Muscle layer of duodenum (tissue), 2 donors: Measurements from ENCODE around the gene EFCAB6.

Experiments used
- H3K27ac ChIP-seq: one replicate; pipeline ENCODE4 v1.7.0; 2013; ENCODE audit warnings: mild to moderate bottlenecking, low read length
- H3K27me3 ChIP-seq: one replicate; pipeline ENCODE4 v1.7.0; 2013; ENCODE audit warnings: low read depth, mild to moderate bottlenecking, control low read depth, low read length
- H3K36me3 ChIP-seq, 2 donors: one replicate each; pipeline ENCODE4 v1.7.0; 2013; ENCODE audit warnings: low read length in 2 of 2, control low read depth in 1 of 2, mild to moderate bottlenecking in 1 of 2; ENCODE audit not compliant: insufficient read depth in 2 of 2, control insufficient read depth in 1 of 2
- H3K4me1 ChIP-seq, 2 donors: one replicate each; pipeline ENCODE4 v1.7.0; 2013; ENCODE audit warnings: low read length in 2 of 2, mild to moderate bottlenecking in 2 of 2, control low read depth in 1 of 2, moderate library complexity in 1 of 2; ENCODE audit not compliant: insufficient read depth in 2 of 2, control insufficient read depth in 1 of 2
- H3K4me3 ChIP-seq, 2 donors: one replicate each; pipeline ENCODE4 v1.7.0; 2013; ENCODE audit warnings: low read length in 2 of 2, low read depth in 1 of 2, mild to moderate bottlenecking in 1 of 2
- H3K9me3 ChIP-seq, 2 donors: one replicate each; pipeline ENCODE4 v1.7.0; 2013; ENCODE audit warnings: low read length in 2 of 2, control low read depth in 1 of 2, mild to moderate bottlenecking in 1 of 2; ENCODE audit not compliant: control insufficient read depth in 1 of 2
- donor health status: healthy.

The EFCAB6 gene

GRCh38 chr22:43501878-43502277 is 310.2 kb downstream of the EFCAB6 start:
- peaks cover 0 to 8% of the 10 kb centered on the region in 2 donors for H3K9me3 ChIP-seq
- H3K27ac ChIP-seq = no peak overlapping the region
- H3K4me3 ChIP-seq = no peak overlapping the region
- no peaks in the 10 kb centered on the region for H3K4me1 ChIP-seq
- no peaks in the 10 kb centered on the region for H3K27me3 ChIP-seq
- no peaks in the 10 kb centered on the region for H3K36me3 ChIP-seq

- no peaks in the 10 kb centered on the region for H3K27me3 ChIP-seq
- no peaks in the 10 kb centered on the region for H3K36me3 ChIP-seq
- H3K27ac ChIP-seq = no peak overlapping the region
- H3K4me3 ChIP-seq = no peak overlapping the region
- H3K4me1 ChIP-seq = no peaks in the 10 kb centered on the region
- H3K9me3 ChIP-seq = peaks cover 0 to 8% of the 10 kb centered on the region in 2 donors
Measured at GRCh38 chr22:43500792-43501785, 311.0 kb downstream of the EFCAB6 start.

- H3K9me3 ChIP-seq = peaks cover 0 to 3% of the 10 kb centered on the region in 2 donors
- H3K36me3 ChIP-seq = no peaks in the 10 kb centered on the region
- no peaks in the 10 kb centered on the region for H3K27me3 ChIP-seq
- H3K4me1 ChIP-seq = no peaks in the 10 kb centered on the region
- no peak overlapping the region for H3K27ac ChIP-seq
- H3K4me3 ChIP-seq = no peak overlapping the region
Measured at GRCh38 chr22:43498856-43499253, 313.2 kb downstream of the EFCAB6 start.

- Histone ChIP-seq H3K4me3 (no peak overlapping the region), H3K4me1 (no peaks in the 10 kb centered on the region), H3K9me3 (peaks cover 0 to 3% of the 10 kb centered on the region in 2 donors), H3K27me3 (no peaks in the 10 kb centered on the region), H3K27ac (no peak overlapping the region), H3K36me3 (no peaks in the 10 kb centered on the region)
Measured at GRCh38 chr22:43497956-43498855, 313.9 kb downstream of the EFCAB6 start.

- Histone ChIP-seq H3K27ac (no peak overlapping the region), H3K36me3 (no peaks in the 10 kb centered on the region), H3K4me3 (no peak overlapping the region), H3K4me1 (no peaks in the 10 kb centered on the region), H3K27me3 (no peaks in the 10 kb centered on the region), H3K9me3 (peaks cover 0 to 3% of the 10 kb centered on the region in 2 donors)
Measured at GRCh38 chr22:43493297-43493696, 318.8 kb downstream of the EFCAB6 start.

GRCh38 chr22:43491737-43492136 is 320.4 kb downstream of the EFCAB6 start:
- H3K36me3 ChIP-seq = no peaks in the 10 kb centered on the region

GRCh38 chr22:43491177-43491576 is 320.9 kb downstream of the EFCAB6 start:
- Histone ChIP-seq H3K4me1 (no peaks in the 10 kb centered on the region), H3K27me3 (no peaks in the 10 kb centered on the region), H3K4me3 (no peak overlapping the region), H3K36me3 (no peaks in the 10 kb centered on the region), H3K27ac (no peak overlapping the region), H3K9me3 (peaks cover 0 to 3% of the 10 kb centered on the region in 2 donors)

More at GRCh38 chr22:43491737-43492136, 320.4 kb downstream of the EFCAB6 start:
- Histone ChIP-seq H3K27ac (no peak overlapping the region), H3K9me3 (peaks cover 0 to 3% of the 10 kb centered on the region in 2 donors), H3K4me1 (no peaks in the 10 kb centered on the region), H3K27me3 (no peaks in the 10 kb centered on the region), H3K4me3 (no peak overlapping the region)

GRCh38 chr22:43490311-43490710 is 321.8 kb downstream of the EFCAB6 start:
- H3K4me1 ChIP-seq = no peaks in the 10 kb centered on the region
- no peaks in the 10 kb centered on the region for H3K27me3 ChIP-seq
- no peak overlapping the region for H3K27ac ChIP-seq
- no peak overlapping the region for H3K4me3 ChIP-seq
- H3K9me3 ChIP-seq = peaks cover 0 to 3% of the 10 kb centered on the region in 2 donors
- no peaks in the 10 kb centered on the region for H3K36me3 ChIP-seq

GRCh38 chr22:43488937-43489336 is 323.2 kb downstream of the EFCAB6 start:
- no peaks in the 10 kb centered on the region for H3K27me3 ChIP-seq
- H3K4me1 ChIP-seq = no peaks in the 10 kb centered on the region

GRCh38 chr22:43488031-43488866 is 323.9 kb downstream of the EFCAB6 start:
- Histone ChIP-seq H3K36me3 (no peaks in the 10 kb centered on the region), H3K4me3 (no peak overlapping the region), H3K27me3 (no peaks in the 10 kb centered on the region), H3K4me1 (no peaks in the 10 kb centered on the region), H3K9me3 (no peaks in the 10 kb centered on the region), H3K27ac (no peak overlapping the region)

More at GRCh38 chr22:43488937-43489336, 323.2 kb downstream of the EFCAB6 start:
- Histone ChIP-seq H3K27ac (no peak overlapping the region), H3K4me3 (no peak overlapping the region), H3K9me3 (no peaks in the 10 kb centered on the region), H3K36me3 (no peaks in the 10 kb centered on the region)
